ENCODE results near the gene RAP1A. TPM values are rescaled to one million over a fixed set of nuclear protein-coding genes. Genes with fewer than 3 reads are reported as not detected.

RAP1A gene
- polyA plus RNA-seq, 1 of the 3 experiments (the other 2 are of a cell fraction), result 17.7 TPM

DNA sequence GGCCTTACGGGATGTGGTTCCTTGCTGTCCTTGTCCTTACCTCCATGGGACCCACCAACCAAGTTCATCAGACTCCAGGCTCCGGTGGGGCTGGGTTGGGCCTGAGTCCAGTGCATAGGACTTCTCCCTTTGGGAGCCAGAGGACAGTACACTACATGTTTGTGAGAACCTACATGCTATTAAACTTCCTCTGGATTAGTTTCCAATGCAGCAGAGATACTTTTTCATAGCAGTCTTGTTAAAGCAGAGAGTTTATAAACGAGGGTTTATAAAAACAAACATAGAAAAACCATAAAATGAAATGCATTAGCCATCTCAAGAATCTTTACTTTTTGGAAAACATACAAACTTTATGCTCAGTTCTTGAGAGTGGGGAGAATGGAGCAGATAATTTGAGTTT, 86.3 kb downstream of the RAP1A start:
- Histone ChIP-seq H3F3A (replicated peaks; ENCODE audit: insufficient read depth) (peaks cover 8% of the 10 kb centered on the region), H3K79me2 (ENCODE audit: insufficient read depth) (no peaks in the 10 kb centered on the region), H3K27me3 (ENCODE audit: insufficient read depth) (no peaks in the 10 kb centered on the region), H3K4me1 (ENCODE audit: control insufficient read depth in 1 of 2, insufficient read depth in 2 of 2, low read depth in 1 of 2, low read length in 1 of 2) (no peaks in the 10 kb centered on the region; a peak in 2 of 4 replicates), H4K20me1 (ENCODE audit: insufficient read depth) (no peaks in the 10 kb centered on the region), H3K4me2 (no peak overlapping the region), H3K9me3 (no peaks in the 10 kb centered on the region), H2AFZ (ENCODE audit: low read depth) (no peak overlapping the region), H3K4me3 (ENCODE audit: low read depth in 2 of 2, low read length in 1 of 2) (no peak overlapping the region), H3K36me3 (replicated peaks in 1 of 2; ENCODE audit: control insufficient read depth in 1 of 2, insufficient read depth in 2 of 2, low read length in 1 of 2) (peaks cover 52 to 61% of the 10 kb centered on the region in 2 experiments), H3K9ac (no peak overlapping the region), H3K9me2 (no peaks in the 10 kb centered on the region; the same call in 1 of the 2 replicates), H3K27ac (ENCODE audit: low read depth in 2 of 2, low read length in 1 of 2) (no peak overlapping the region)
- CTCF ChIA-PET, result no interaction called here
- TF ChIP-seq YY1 (IDR thresholded peaks at IDR 0.05; ENCODE audit: low read depth) (no peak), SMC3 (IDR thresholded peaks at IDR 0.05; ENCODE audit: low read depth, low read length) (no peak), JUND (IDR thresholded peaks at IDR 0.05) (no peak), GABPA (IDR thresholded peaks at IDR 0.05; ENCODE audit: low read depth) (no peak), GATA2 (CRISPR knock-in tag; IDR thresholded peaks at IDR 0.05) (no peak), TCF12 (IDR thresholded peaks at IDR 0.05) (no peak), CTCF (IDR thresholded peaks at IDR 0.05) (no peak), TEAD4 (IDR thresholded peaks at IDR 0.05; ENCODE audit: borderline replicate concordance, insufficient read depth) (no peak), TAF1 (IDR thresholded peaks at IDR 0.05; ENCODE audit: borderline replicate concordance, low read depth, low read length) (no peak), RAD21 (IDR thresholded peaks at IDR 0.05; ENCODE audit: low read length) (no peak), NFIC (IDR thresholded peaks at IDR 0.05; ENCODE audit: borderline replicate concordance) (no peak), FOXJ3 (CRISPR knock-in tag; IDR thresholded peaks at IDR 0.05) (no peak), ELF1 (IDR thresholded peaks at IDR 0.05) (no peak), MEF2A (IDR thresholded peaks at IDR 0.05; ENCODE audit: borderline replicate concordance, low read depth) (no peak), CHD2 (IDR thresholded peaks at IDR 0.05; ENCODE audit: low read length, partially characterized antibody) (no peak), MAX (IDR thresholded peaks at IDR 0.05; ENCODE audit: low read depth) (no peak), RCOR1 (IDR thresholded peaks at IDR 0.05; ENCODE audit: low read length) (no peak), MXI1 (IDR thresholded peaks at IDR 0.05; ENCODE audit: low read depth, low read length) (no peak), RFX5 (IDR thresholded peaks at IDR 0.05; ENCODE audit: low read length) (no peak)
- POLR2A ChIA-PET, result no interaction called here
- no peak for DNase-seq
- 90% methylated on average over 3 of the region's 3 CpGs for WGBS (ENCODE audit: low lambda C conversion rate)

DNA sequence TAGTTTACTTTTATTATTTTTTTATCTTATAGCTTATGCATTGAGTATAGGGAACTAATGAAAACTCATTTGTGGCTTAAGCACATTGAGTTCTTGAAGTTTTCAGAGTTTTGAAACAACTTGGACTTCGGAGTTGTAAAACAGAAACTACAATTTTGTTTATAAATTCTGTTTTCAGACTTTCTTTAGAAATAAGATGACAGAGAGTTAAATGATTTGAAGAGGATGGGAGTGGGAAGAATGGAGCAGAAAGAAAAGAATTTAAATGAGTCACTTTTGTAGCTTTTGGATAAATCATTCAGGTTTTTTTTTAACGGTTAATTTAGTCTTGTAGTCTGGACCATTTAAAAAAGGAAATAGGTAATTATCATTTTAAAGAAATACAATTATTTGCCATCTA, 87.3 kb downstream of the RAP1A start:
- POLR2A ChIA-PET, result no interaction called here
- no peaks in the 10 kb centered on the region for H3K79me2 ChIP-seq (ENCODE audit: insufficient read depth)
- no peak overlapping the region for H3K4me3 ChIP-seq (ENCODE audit: low read depth in 2 of 2, low read length in 1 of 2)
- no peak overlapping the region for H3K4me2 ChIP-seq
- no peaks in the 10 kb centered on the region; a peak in 2 of 4 replicates for H3K4me1 ChIP-seq (ENCODE audit: control insufficient read depth in 1 of 2, insufficient read depth in 2 of 2, low read depth in 1 of 2, low read length in 1 of 2)
- H3K9me3 ChIP-seq, result no peaks in the 10 kb centered on the region
- no peak for DNase-seq
- H3K27me3 ChIP-seq (ENCODE audit: insufficient read depth), result no peaks in the 10 kb centered on the region
- H2AFZ ChIP-seq (ENCODE audit: low read depth), result no peak overlapping the region
- WGBS (ENCODE audit: low lambda C conversion rate), result 74% methylated on average over 2 of the region's 2 CpGs
- CTCF ChIA-PET, result interaction anchor here (1.1 to 1.6 kb wide), 3 partner anchors 32 to 199 kb away, joined by 3 to 5 read pairs (median 4); no protein-coding TSS in a partner anchor
- TF ChIP-seq TCF12 (IDR thresholded peaks at IDR 0.05), result no peak
- TF ChIP-seq SMC3 (IDR thresholded peaks at IDR 0.05; ENCODE audit: low read depth, low read length), result no peak
- TF ChIP-seq JUND (IDR thresholded peaks at IDR 0.05), result no peak
- TF ChIP-seq MEF2A (IDR thresholded peaks at IDR 0.05; ENCODE audit: borderline replicate concordance, low read depth), result no peak
- TF ChIP-seq RXRA (IDR thresholded peaks at IDR 0.05; ENCODE audit: borderline replicate concordance, low read depth), result no peak
- no peak for TF ChIP-seq RCOR1 (IDR thresholded peaks at IDR 0.05; ENCODE audit: low read length)
- TF ChIP-seq POLR2AphosphoS5 (IDR thresholded peaks at IDR 0.05; ENCODE audit: low read depth, low read length), result no peak
- TF ChIP-seq IRF3 (IDR thresholded peaks at IDR 0.05; ENCODE audit: low read depth, low read length), result no peak
- TF ChIP-seq EP300 (IDR thresholded peaks at IDR 0.05; ENCODE audit: borderline replicate concordance in 1 of 2, low read depth in 1 of 2, low read length in 1 of 2), result no peak
- peaks cover 49 to 57% of the 10 kb centered on the region in 2 experiments for H3K36me3 ChIP-seq (replicated peaks in 1 of 2; ENCODE audit: control insufficient read depth in 1 of 2, insufficient read depth in 2 of 2, low read length in 1 of 2)
- H3K9me2 ChIP-seq, result no peaks in the 10 kb centered on the region; the same call in 1 of the 2 replicates
- H3K9ac ChIP-seq, result no peak overlapping the region
- H4K20me1 ChIP-seq (ENCODE audit: insufficient read depth), result no peaks in the 10 kb centered on the region
- no peak overlapping the region for H3K27ac ChIP-seq (ENCODE audit: low read depth in 2 of 2, low read length in 1 of 2)
- peaks cover 12% of the 10 kb centered on the region for H3F3A ChIP-seq (replicated peaks; ENCODE audit: insufficient read depth)
